GM12891 (cell line): ENCODE data around the gene NANP.

Experiments used
- PAX5 ChIP-seq: IDR thresholded peaks from 2 replicates; pipeline ENCODE4 v1.6.1; 2011; ENCODE audit warnings: low read length, moderate library complexity, mild to moderate bottlenecking; ENCODE audit not compliant: insufficient read depth, severe bottlenecking
- POLR2A ChIP-seq: IDR thresholded peaks from 2 replicates; pipeline ENCODE4 v1.6.1; 2011; ENCODE audit warnings: low read depth, low read length, control low read depth
- POLR2AphosphoS5 ChIP-seq: IDR thresholded peaks from 2 replicates; pipeline ENCODE4 v1.6.1; 2011; ENCODE audit warnings: low read depth, low read length, control low read depth
- SPI1 ChIP-seq: IDR thresholded peaks from 2 replicates; pipeline ENCODE4 v1.6.1; 2011; ENCODE audit warnings: low read depth, low read length, control low read depth
- TAF1 ChIP-seq: IDR thresholded peaks from 2 replicates; pipeline ENCODE4 v1.6.1; 2011; ENCODE audit warnings: low read depth, low read length, control low read depth

DNA sequence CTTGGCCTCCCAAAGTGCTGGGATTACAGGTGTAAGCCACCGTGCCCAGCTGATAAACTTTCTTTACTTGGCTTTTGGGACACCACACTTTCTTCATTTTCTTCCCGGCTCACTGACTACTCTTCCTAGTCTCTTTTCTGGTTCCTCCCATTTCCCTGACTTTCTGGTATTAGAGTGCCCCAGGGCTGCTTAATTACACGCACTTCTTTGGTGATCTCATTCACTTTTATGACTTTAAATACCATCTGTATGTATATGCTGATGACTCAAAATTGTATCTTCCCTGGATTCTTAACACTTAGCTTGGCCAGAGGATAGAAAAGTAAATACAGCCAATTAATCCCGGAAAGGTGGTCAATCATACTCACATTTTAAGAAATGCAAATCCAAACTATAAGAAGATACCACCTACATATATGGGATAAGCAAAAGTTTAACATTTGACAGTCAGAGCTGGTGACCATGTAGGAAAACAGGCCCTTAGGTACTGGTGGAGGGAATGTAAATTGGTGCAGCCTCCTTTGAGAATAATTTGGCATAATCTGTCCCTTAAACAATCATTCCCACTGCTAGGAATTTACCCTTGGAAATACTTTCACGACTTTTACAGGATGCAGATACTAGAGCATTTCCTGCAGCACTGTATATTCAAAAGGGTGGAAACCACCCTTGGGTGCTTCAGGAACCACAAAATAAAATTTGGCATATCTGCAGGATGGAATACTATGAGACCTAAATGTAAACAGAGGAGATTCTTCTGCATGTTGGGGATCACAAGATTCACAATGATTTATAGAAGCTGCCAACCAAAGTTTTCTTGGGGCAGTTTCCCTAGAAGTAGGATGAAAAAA is 9.4 kb upstream of the NANP start:
- TF ChIP-seq POLR2AphosphoS5 (no peak), SPI1 (no peak), POLR2A (no peak), TAF1 (no peak), PAX5 (no peak)
